OCI-M2 (cell line): Measurements from ENCODE around the gene ILF2.
"Not testable (repeated sequence)": the region's sequence is repeated elsewhere in the genome, so short reads cannot be mapped to it uniquely, and the experiment has no call there.

Source experiments
- DNase-seq: peaks from one replicate; lab custom pipeline; 2025; ENCODE audit not compliant: unreplicated experiment; lab: John Stamatoyannopoulos, UW

ILF2 gene

DNA sequence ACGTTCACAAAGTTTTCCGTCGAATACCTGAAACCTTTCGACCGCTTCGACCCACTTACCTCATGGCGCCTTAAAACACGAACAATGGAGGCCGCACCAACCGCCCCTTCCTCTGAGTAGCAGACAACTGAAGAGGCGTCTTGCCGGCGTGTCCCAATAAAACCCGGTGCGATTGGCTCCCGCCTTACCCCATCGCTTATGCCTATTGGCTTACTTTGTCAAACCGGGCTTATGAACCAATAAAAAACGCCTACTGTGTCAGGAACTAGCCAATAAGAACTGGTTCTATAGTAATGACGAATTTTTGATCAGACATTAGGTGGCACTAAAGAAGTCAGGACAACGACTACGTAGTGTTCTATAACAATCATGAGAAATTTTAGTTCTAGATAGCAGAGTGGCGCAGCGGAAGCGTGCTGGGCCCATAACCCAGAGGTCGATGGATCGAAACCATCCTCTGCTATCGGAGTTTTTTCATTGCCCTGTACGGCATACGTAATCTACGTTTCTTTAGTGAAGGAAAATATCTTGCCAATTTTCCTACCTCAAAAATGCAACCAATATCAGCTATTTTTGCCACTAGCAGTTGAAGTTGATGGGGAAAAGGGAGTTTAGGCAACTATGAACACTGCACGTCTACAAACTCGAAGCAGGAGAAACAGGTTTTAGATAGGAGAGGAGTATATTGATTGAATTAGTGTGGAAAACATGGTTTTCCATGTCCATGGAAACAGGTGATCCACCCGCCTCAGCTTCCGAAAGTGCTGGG is at the start of gene ILF2:
ILF2 (minus strand) TSS at position 135 of the 769 bp plus-strand sequence; CDS start at position 64, 71 bp downstream.
- peak; percentile 97 for DNase-seq

DNA sequence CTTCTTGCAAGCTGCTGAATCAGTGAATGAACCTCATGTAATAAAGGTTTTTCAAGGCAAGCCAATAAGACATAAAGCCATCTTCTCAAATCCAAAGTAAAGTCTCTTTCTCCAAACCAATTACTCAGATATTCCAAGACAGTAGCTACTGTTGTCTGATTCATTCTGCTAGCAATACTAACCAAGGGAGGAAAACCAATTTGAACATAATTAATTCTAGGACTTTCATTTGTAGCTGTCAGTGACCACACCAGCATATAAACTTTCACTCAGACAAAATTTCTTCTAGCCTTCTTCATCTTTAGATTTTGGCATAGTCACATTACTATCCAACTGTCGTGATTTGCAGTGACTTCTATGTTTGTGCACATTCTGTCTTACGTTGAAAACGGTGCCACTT is 46.5 kb upstream of the ILF2 start:
- DNase-seq, result no peak

DNA sequence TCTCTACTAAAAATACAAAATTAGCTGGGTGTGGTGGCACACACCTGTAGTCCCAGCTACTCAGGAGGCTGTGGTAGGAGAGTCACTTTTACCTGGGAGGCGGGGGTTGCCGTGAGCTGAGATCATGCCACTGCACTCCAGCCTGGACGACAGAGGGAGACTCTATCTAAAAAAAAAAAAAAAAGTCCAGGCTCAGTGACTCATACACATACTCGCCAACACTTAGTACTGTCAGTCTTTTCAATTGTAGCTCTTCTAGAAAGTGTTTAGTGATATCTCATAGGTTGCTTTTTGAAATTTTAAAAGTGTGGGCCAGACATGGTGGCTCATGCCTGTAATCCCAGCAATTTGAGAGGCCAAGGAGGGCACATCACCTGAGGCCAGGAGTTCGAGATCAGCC is 45.4 kb upstream of the ILF2 start:
- DNase-seq, result not testable (repeated sequence)

DNA sequence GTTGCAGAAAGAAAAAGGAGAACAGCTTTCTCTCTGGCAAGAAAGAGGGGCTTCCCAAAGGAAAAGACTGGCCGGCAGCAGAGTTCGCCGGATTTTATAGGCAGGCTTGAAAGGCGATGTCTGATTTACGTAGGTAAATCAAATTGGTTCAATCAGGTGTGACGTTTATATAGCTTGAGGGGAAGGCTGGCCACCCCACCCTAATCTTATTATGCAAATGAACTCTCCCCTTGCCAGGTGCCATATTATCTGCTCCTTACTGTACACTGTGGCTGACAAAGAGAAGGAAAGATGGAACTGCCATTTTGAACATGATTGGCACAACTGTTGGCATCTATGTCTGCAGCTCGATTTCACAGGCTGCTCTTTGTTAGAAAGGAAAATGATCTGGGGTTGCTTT is 40.2 kb upstream of the ILF2 start:
- no peak for DNase-seq

DNA sequence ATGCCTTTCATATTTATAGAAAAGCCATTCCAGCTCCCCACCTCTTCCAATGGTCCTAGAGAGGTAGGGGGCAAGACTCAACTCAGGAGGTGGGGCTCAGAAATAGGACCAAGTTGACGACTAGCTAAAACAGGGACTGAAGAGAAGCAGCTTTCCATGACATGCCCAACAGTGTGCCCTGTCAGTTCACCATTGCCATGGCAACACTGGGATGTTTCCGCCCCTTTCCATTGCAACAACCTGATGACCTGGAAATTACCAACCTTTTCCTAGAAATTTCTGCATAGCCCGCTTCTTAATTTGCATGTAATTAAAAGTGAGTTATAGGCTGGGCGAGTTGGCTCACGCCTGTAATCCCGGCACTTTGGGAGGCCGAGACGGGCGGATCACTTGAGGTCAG is 34.7 kb upstream of the ILF2 start:
- DNase-seq, result no peak

DNA sequence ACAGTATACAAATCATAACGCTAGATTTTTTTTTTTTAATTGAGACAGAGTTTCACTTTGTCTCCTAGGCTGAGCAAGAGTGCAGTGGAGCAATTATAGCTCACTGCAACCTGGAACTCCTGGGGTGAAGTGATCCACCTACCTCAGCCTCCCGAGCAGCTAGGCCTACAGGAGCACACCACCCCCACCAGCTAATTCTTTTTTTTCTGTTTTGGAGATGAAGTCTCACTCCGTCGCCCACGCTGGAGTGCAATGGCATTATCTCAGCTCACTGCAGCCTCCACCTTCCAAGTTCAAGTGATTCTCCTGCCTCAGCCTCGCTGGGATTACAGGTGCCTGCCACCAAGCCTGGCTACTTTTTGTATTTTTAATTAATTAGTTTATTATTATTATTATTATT is 29.0 kb upstream of the ILF2 start:
- DNase-seq, result no peak

DNA sequence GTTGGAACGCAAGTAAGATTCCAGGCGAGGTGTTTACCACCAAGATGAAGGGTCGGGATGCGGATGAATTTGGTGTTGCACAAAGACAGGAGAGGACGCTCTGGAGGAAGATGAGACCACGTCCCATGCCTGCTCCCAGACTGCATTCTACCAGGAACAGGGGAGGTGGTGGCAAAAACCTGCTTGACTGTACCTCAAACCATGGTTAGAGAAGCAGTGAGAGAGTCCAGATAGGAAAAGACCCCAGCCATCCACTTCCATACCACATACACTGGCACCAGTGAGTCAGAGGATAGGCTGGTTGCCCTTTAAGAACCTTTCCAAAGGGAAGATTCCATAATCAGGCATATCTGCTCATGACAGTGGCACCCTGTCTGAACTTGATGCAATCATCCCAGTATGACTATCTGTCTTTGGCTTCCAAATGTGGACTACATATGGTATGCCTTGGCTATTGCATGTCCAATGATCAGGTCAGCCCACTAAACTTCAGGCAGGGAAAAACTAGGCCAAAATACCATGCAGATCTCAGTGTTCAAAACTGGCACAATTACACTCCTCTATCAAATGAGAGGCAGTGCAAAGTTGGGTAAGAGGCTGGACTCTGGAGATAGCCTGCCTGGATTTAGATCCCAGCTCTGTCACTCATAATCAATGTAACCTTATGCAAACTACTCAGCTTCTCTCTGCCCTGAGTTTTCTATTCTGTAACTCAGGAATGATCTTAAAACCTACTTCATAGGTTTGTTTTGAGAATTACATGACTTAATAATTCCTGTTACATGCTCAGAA is 28.3 kb upstream of the ILF2 start:
- DNase-seq, result no peak

DNA sequence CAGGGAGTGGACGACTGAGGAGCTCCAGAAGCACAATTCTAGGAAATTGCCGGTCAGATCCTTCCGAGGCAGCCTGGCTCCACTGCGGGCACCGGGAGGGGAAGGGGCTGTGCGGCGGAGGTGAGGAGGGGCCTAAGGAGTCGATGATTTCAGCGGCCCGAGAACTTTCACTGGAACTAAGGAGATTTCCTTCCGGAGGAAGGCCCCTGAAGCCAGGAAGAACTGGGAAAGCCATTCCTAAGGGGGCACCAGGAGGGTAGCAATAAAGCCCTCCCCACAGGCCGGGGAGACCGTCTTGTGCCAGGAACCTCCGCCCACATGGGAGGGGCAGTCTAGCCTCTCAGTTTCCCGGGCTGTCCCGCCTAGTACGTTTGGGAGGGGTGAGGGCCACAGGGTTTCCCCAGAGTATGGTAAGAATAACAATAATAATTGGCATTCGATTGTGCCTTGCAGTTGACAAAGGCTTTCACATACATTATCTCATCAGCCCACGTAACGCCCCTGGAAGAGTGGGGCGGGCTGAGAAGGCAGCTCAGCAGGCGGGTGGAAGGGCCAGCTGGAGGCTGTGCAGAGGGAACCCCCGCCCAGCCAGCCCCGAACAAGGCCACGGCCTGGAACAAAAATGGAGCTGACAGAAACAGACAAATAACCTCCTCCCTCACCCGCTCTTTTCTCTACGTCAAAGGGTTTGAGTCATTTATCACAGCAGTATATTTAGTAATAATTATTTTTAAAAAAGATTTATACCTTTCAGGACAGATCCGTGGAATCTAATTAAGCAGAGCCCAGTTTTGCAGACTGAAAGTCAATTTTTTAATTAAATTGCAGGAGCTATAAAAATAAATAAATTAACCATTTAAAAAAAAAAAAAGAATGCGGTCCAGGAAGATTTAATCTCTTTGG is 27.5 kb upstream of the ILF2 start:
- DNase-seq, result no peak

DNA sequence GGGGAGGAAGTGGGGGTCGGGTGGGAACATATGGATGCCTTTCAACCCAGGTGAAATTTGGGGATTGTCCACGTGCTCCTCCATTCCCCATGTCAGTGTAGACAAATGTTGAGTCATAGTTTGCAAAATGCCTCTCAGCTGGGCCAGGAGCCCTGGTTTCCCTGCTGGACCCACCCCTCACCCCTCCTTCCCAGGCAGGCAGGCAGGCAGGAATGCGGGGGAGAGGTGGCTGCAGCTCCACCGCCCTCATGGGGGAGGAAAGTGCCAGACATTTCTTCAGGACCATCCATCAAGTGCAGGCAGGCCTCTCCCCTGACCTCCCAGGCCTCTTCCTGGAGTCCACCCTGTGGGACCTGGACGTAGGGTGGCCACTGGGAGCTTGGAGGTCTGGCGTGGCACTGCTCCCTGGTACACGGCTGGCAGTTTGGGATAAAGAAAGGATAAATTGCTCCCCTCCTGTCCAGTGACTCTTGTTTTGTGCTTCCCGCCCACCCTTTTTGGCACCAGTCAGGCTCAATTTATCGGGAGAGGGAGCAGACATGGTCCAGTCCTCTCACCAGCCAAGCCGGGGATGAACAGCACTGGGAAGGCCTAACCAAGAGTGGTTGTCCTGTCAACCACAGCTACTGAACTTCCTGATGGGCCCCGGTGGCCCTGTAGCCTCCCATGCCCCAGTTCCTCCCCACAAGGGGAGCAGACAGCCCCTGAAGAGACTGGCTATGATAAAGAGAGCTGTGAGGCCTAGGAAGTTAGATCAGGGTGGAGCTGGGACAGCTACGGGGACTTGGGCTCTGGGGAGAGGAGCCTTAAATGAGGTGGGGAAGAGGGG is 26.6 kb upstream of the ILF2 start:
- DNase-seq, result no peak

DNA sequence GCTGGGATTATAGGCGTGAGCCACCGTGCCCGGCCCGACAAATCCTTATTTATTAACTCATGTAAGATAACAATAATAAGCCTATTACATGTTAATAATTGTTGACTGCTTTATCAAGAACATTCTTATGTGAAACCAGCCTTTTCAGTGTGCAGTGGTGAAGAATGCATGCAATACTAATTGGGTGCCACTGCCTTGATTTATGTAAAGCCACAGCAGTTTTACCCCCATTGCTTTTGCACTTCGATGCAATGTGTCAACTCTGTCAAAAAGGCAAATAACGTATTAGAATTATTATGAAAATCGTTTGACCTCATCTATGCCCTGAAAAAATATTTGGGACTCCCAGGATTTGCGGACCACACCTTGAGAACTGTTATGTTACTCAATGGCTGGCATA is 25.9 kb upstream of the ILF2 start:
- DNase-seq, result no peak

DNA sequence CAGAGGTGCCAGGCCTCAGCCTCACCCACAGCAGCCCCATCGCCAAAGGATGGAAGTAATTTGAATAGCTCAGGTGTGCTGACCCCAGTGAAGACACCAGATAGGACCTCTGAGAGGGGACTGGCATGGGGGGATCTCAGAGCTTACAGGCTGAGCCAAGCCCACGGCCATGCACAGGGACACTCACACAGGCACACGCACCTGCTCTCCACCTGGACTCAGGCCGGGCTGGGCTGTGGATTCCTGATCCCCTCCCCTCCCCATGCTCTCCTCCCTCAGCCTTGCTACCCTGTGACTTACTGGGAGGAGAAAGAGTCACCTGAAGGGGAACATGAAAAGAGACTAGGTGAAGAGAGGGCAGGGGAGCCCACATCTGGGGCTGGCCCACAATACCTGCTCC is 22.7 kb upstream of the ILF2 start:
- DNase-seq, result no peak

DNA sequence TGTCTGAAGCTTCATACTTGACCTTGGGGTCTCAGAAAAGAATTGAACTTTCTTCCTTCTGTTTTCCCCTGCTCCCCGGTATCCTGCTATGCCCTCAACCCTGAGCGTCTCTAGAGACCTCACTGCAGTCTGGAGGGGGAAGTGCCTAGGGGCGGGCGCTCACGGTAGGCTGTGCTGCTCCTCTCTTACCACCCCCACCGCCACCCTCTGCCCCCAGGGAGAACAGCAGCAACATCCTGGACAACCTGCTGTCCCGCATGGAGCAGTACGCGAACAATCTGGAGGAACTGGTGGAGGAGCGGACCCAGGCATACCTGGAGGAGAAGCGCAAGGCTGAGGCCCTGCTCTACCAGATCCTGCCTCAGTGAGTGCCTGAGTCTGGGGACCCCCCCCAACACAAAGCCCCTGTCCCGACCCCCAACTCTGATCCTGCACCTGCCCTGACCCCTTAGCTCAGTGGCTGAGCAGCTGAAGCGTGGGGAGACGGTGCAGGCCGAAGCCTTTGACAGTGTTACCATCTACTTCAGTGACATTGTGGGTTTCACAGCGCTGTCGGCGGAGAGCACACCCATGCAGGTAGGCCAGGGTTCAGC is 18.0 kb upstream of the ILF2 start:
- no peak for DNase-seq

DNA sequence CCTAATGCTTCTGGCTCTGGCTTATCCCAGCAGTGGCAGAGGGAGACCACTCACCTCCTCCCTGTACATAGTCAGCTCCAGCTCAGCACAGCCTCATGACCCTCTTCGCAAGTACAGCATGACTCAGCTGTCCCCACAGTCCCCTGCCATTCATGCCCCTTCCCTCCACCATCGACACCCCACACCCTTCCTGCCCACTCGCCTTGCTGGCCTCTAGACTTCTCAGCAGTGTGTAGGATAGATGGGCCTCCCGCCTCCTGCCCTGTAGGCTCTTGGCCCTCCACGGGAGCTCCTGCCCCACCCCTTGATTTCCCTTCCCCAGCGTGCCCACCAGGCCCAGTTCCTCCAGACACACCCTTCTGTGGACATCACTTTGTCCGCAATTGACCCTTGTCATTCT is 17.5 kb upstream of the ILF2 start:
- DNase-seq, result no peak

DNA sequence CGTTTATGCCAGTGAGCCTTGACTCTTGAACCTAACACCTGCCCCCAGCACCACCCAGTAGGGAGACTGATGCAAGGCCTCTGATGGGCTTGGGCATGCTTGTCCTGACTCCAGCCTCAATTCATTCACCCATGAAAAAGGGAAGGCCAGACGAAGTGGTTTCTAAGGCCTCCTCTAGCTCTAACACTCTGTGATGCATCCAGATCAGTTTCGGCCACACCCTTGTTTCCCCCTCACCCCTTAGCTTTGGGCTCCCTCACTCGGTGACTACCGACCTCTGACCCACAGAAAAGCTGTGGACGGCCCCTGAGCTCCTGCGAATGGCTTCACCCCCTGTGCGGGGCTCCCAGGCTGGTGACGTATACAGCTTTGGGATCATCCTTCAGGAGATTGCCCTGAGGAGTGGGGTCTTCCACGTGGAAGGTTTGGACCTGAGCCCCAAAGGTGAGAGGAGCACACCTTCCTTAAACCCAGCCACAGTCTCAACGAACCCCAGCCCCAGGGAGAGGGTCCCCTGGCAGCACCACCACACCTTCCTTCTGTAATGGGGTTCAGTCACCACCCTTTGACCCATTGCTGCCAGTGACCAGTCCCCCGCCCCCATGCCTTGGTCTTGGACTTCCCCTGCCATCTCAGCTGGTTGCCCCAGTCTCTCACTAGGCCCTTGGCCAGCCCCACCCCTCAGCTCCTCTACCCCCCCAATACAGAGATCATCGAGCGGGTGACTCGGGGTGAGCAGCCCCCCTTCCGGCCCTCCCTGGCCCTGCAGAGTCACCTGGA is 16.7 kb upstream of the ILF2 start:
- DNase-seq, result no peak

DNA sequence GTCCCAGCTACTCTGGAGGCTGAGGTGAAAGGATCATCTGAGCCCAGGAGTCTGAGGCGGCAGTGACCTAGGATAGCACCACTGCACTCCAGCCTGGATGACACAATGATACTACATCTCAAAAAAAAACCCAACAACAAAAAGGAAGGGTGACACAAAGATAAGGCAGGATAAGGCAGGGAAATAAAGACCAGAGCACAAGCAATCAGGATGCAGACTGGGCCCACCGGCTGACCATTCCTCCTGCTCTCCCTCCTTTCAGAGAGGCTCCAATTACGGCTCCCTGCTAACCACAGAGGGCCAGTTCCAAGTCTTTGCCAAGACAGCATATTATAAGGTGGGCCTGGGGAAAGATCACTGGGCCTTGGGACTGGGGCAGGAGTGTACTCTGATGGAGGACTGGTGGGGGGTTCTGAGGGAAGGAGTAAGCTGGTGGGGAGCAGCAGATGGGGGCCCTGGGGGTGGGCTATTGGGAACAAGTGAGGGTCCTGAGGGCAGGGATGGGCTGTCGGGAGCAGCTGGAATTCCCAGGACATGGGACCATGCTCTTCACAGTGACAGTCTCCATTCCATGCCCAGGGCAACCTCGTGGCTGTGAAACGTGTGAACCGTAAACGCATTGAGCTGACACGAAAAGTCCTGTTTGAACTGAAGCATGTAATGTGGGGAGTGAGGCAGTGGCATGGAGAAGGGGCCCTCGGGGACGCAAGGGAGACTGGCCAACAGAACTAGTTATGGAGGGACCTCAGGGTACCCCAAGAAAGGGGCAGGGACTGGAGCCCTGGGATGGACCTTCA is 14.9 kb upstream of the ILF2 start:
- no peak for DNase-seq

DNA sequence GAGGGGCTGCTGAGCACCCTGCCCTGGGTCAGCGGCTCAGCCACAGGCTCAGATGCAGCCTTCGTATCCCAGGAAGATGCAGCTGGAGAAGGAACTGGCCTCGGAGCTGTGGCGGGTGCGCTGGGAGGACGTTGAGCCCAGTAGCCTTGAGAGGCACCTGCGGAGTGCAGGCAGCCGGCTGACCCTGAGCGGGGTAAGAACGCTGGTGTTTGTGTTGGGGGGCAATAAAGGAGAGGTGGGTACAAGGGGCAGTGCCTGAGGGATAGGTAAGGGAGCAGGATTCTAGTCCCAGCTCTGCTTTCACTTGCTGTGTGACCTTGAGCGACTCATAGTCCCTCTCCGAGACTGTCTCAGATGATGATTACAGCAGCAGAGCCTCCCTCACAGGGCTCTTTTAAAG is 14.1 kb upstream of the ILF2 start:
- DNase-seq, result no peak

DNA sequence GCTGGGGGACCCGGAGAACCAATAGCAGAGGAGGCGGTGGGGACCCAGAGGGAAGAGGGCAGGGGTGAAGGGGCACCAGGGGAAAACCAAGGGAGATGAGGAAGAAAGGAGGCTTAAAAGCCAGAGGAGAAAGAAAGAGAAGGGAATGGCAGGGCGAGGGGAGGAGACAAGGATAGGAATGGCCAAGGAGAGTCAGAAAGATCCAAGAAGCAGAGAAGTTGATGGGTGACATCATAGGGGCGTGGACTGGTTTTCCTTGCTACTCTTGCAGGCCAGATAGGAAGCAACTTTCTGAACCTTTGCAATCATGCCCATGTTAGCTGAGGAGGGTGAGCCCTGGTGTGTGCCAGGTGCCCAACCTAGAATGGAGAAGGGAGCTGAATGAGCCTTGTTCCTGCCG is 13.1 kb upstream of the ILF2 start:
- no peak for DNase-seq

DNA sequence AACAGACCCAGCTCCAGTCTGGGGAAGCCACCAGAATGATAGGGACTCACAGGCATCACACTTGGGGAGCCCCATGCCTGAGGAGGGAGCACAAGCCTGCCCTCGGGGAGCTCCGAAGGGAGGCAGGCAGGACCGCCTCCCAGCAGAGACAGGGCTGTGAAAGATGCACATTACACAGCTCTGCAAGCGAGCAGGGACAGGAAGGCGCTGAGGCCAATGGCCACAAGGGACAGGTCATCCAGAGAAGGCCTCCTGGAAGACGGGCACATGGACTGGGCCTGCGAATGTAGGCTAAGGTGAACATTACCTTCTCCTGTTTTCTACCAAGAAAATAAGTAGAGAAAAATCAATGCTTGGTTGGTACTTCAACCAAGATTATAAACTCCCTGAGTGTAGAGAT is 11.9 kb upstream of the ILF2 start:
- no peak for DNase-seq

DNA sequence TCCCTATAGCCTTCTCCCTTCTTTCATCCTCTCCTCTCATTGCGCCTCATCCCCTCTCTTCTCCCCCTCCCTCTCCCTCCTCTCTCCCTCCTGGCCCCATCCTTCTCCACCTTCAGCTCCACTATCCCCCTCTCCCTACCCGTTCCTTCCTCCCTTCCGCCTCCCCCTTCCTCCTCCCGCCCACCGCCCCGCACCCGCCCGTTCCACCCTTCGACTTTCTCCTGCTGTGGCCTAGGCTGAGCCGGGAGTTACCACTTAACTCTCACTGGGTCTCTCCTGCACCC is 9.3 kb upstream of the ILF2 start:
- no peak for DNase-seq
